SIG-M5 (cell line): ENCODE data around the gene FBXL17.

Experiments
- DNase-seq: peaks from one replicate; lab custom pipeline; 2025; lab: John Stamatoyannopoulos, UW

The FBXL17 gene

DNA sequence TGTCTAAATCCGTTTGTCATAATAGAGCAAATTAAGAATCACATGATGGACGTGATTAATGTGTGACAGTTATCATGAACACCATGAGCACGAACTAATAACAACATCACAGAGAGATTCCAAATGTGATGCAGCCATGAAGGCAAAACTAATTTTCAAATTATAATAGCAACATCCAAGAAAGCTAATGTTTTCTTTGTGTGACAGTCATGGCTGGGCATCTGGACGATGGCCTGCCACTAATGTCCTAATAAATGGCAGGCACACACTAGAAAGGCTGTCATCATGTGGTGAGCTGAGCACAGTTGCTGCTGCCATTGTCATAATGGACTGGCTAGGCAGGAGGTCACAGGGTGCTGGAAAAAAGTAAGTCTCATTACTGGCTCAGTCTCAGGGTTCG is 431.1 kb downstream of the FBXL17 start:
- no peak for DNase-seq

DNA sequence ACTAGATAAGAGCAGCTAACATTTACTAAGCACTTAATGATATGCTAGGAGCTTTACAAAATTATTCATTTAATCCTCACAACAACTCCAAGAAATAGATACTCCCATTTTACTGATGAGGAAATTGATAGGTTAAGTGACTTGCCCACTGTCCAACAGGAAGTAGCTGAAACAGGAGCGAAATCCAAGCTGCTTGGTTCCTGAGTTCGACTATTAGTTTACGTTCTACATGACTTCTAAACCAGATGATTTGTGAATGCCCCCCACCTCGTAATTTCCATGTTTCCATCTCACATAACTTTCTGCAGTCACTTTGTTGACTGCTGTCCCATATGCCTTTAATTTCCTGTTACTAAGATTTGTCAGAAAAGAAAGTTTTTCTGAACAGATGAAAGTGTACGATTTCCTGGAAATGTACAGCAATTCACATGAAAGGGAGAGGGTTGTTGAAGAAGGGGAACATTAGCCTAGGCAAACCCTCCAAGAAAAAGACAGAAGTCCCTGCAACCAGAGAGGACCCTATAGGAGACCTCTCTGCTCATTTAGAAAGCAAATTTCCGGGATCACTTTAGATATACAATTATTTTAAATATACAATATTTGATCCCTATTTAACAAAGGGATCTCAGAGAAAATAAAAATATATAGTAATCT is 432.1 kb downstream of the FBXL17 start:
- no peak for DNase-seq

DNA sequence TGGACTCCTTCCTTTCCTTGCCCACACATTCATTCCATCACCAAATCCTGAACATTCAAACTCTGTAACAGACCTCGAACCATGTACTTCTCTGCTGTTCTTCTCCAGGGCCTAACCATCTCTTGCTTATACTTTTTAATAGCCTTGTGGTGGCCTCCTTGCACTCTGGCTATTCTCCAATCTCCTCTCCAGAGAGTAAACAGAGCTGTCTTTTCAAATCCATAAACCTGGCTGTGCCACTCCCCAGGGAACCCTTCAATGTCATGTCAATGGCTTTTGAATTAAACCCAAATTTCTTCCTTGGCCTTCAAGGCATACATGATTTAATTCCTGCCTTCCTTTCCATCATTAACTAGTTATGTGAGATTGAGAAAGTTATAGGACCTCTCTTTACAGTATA is 433.5 kb downstream of the FBXL17 start:
- DNase-seq, result no peak

DNA sequence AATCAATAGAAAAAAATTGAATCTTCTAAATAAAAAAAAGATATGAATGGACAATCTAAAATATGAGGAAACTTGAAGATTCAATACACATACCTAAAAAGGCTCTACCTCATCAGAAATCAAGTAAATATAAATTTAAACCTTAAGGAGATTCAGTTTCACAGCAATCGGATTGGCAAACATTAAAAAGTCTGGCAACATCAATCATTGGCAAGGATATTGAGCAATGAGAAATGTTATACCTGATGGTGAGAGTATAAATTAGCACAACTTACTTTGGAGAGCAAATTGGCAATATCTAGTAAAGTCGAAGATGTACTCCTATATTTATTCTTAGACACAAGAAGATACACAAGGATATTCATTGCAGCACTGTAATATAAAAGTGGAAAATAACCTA is 436.8 kb downstream of the FBXL17 start:
- no peak for DNase-seq

DNA sequence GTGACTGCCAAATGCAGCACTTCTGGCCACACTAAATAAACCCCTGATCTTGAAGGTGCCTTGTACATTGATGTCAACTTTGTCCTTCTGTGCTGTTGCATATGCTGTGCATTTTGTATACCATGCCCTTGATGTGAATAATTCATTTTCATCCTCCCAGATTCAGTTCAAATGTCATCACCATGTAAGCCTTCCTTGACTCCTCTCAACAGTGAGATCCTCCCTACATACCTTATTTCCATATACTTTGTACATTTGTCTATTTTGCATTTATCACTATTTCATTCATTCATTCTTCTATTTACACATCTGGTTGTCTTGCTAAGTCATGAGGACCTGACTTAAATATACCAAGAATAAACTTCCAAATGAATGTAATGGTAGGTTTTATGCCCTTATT is 438.0 kb downstream of the FBXL17 start:
- no peak for DNase-seq

DNA sequence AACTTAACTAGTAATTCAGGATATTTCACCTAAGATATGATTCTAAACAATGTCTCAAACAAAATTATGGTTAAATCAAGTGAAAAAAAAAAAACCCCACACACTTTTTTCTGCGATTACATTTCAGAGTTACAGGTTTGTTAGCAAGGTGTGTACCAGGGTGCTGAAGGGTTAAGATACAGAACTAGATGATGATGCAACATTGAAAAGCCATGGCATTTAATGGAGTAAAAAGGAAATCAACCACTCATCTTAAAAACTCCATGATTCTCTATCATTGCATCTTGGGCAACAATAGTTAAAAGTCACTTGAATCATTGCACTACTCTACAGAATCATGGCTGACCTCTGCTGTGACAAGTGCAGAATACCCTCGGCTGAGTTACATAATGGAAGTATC is 440.9 kb downstream of the FBXL17 start:
- DNase-seq, result no peak

DNA sequence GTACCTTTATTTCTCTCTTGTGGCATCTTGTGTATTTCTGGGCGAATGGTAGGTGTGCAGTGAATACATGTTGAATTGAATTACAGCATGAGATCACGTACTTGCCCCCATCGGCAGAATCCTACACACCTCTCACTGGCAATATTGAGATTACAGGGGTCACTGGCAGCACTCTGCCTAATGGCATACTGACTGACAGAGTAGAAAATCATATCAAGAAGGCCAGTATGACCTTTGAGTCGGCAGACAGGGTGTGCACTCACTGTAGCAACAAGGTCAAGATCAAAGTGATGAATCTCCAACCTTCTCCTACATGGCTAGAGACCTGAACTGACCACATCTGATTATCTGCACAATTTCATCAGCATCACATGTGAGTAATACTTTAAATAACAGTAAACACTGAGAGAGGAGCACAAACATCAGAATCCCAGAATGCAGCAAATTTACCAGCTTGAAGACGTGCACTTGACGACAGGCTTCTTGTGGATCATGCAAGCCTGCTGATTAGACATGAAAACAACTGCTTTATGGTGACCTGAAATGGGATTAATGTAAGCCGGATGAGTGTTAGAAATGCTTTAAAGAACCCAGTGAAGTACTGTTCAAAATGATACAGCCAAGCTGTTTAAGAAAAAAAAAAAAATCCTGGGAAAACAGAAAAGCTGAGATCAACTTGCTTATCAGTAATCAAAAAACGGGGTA is 444.1 kb downstream of the FBXL17 start:
- no peak for DNase-seq

DNA sequence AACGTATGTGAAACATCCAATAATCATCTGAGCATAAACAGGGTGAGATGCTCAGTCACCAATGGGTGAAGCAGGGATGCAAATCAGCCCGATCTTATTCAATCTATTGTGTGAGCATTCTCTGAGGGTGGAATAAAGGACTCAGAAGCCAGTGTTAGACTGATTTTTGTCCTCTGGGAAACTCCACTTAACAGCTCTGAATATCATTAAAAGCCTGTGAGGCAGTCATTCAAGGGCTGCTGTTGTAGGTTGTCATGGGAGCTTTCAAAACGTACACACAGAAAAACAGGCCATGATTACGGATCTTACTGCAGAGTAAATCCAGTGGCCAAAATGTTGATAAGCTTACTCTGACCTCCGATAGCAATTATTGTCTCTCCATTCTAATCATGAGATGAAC is 444.7 kb downstream of the FBXL17 start:
- DNase-seq, result no peak

DNA sequence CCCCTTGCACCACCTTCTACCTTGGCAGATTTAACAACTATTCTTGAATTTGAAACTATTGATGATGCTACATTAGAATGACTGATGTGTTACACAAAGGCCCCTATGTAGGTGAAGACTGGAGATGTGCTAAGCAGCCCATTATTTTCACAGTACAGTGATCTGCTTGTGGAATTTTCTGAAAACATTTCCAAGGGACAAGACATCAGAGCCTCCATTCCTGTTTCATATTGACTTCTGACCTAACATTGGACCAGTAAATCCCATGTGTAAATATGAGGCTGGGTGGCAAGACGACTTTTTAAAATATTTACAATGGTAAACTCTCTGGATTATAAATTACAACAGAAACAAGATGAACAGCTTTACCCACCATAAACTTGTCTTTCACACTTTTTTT is 445.4 kb downstream of the FBXL17 start:
- DNase-seq, result no peak

DNA sequence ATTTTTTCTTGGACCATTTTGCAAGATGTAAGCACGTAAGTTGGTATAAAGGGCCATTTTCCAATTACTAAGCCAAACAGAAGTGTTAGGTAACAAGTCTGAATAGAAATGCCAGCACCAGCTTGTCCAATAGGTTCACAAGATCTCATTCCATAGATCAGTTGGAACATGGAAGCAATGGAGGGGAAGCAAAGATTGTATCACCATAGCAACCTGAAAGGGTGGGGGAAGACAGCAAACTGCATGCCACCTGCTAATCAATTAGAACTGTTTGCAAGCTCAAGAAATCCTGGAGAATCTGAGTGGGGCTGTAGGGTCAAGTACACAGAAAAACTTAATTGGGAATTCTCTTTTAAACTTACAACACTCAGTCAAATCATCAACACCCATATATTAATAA is 446.3 kb downstream of the FBXL17 start:
- no peak for DNase-seq

DNA sequence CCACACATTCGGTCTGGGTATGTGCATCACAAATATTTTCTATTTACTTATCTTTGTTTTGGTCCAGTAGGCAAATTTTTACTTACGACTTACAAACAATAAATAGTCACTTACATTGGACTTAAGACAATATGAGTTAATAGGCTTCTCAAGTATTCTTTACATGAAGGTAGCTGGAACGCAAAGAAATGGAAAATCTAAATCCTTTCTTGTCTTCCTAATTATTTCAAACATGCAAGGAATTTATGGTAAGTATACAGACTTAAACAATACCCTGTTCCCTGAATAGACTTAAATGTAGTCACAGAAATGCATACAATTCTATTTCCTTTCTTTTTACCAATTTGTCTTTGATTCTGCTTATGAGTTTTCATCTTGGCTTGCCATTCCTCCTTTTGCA is 448.6 kb downstream of the FBXL17 start:
- DNase-seq, result no peak

DNA sequence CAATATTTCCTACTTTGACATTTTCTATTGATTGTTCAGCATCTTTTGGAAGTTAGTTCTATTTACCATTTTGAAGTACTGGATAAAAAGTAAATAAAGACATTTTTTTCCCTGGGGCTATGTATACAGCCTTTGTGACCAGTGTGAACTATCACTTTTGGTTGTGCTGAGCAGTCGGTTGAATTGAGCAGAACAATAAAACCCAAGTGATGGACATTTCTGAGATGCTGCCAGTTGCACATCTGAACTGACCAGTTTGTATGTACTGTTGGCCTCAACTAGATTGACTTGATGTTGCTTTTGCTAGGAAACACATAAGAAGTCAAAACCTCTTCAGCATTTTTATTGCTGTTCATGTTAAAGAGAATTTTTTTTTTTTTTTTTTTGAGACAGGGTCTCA is 451.0 kb downstream of the FBXL17 start:
- no peak for DNase-seq

DNA sequence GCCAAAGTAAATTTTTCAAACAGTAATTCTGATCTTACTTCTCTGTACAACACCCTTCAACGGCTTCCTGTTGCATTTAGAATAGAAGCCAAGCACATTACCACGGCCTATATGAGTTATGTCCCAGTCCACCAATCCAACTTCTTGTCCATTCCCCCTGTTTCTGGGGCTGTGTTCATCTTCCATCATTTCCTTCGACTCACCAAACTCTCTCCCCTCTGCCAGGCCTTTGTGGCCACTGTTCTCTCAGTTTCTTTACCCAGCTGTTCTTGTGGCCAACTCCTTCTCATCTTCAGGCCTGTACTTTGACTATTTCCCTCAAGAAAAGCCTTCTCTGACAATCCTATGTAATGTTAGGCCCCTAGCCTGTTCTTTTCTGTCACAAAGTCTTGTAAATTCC is 451.8 kb downstream of the FBXL17 start:
- DNase-seq, result no peak

DNA sequence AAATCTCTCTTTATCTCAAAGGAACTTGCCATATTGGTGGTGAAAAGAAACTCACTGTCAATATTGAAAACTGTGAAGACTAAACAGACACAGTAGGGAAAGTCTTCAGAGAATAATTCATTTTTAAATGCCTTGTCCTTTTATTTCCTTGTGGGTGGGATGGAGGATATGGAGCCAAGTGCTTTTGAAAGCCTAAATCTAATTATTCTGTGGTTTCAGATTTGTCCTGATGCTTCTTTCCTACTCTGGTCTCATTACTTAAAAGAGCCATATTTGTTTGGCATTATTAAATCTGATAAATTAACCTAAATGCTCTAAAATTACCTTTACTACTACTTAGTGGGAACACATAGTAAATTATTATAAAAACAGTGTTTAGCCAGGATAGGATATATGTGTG is 452.8 kb downstream of the FBXL17 start:
- no peak for DNase-seq

DNA sequence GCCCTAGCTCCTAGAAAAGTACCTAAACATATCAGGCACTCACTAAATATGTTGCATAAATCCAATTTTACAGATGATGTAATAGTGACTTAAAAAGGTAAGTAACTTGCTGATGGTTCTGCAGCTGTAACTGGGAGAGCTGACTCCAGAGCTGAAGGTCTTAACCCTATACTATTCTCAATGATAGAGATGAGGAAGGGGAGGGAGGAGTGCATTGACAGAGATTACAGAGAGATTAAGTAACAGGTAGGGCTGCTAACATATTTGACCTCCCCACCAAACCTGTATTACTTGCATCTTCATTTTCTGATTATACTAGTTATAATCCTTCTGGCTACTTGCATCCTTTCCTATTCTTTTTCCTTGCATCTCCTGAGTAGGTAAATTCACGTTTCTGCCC is 455.8 kb downstream of the FBXL17 start:
- DNase-seq, result no peak

DNA sequence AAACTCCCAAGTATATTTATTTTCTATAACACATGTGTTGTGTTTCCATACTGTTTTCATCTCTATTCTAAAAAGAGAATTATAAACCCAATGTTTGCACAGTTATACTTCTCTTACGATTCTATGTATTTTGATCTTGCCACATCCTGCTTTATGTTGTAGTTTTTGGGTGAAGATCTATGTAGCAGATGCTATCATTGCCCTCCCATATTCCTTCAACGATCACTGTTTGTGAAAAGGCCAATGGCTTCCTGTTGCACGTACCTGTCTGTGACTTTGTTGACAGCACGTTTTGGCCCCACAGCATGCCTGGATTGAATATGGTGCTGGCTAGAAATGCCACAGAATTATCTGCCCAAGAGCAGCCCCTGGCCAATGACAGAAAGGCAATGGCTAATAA is 456.7 kb downstream of the FBXL17 start:
- DNase-seq, result no peak

DNA sequence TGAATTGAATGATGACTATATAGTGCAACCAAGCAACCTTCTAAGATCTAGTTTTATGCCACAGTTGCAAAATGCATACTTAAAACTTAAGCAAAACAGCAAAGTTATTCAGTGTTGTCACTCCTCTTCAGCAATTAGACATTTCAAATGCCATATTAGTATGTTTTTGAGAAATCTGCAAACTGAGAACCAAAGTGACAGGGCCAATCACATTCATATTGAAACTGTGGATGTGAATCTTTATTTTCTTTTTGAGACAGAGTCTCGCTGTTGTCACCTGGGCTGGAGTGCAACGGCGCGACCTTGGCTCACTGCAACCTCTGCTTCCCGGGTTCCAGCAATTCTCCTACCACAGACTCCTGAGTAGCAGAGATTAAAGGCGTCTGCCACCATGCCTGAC is 461.9 kb downstream of the FBXL17 start:
- DNase-seq, result no peak

DNA sequence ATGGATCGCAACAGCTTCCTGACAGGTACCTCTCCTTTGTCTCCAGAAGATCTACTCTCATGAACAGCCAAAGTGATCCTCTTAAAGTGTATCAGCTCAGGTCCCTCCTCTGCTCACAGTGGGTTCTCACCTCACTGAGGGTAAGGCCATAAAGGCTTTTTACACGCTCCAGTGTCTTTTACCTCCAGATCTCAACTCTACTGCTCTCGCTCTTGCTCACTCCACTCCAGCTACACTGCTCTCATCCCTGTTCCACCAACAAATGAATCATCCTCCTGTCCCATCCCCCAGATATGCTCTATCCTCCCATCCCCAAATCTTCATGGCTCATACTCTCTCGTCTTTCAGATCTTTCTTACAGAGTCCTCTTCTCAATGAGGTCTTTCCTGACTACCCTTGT is 462.5 kb downstream of the FBXL17 start:
- no peak for DNase-seq

DNA sequence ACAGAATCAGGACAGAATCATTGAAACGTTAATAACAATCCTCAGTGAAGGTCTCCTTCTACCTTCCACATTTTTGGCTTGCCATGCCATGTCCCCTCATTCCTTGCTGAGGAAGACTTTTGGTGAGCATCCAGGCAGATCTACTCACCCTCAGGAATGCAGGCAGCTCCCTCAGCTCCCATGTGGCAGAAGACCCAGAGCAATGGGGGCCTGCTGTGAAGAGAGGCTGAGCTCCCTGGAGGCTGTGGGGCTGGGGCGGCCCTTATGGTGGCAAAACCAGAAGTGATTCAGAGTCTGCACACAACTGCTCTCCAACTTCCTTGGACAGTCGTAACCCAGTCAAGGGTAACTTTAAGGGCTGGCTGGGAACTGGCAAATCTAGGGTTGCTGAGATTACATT is 463.9 kb downstream of the FBXL17 start:
- no peak for DNase-seq

DNA sequence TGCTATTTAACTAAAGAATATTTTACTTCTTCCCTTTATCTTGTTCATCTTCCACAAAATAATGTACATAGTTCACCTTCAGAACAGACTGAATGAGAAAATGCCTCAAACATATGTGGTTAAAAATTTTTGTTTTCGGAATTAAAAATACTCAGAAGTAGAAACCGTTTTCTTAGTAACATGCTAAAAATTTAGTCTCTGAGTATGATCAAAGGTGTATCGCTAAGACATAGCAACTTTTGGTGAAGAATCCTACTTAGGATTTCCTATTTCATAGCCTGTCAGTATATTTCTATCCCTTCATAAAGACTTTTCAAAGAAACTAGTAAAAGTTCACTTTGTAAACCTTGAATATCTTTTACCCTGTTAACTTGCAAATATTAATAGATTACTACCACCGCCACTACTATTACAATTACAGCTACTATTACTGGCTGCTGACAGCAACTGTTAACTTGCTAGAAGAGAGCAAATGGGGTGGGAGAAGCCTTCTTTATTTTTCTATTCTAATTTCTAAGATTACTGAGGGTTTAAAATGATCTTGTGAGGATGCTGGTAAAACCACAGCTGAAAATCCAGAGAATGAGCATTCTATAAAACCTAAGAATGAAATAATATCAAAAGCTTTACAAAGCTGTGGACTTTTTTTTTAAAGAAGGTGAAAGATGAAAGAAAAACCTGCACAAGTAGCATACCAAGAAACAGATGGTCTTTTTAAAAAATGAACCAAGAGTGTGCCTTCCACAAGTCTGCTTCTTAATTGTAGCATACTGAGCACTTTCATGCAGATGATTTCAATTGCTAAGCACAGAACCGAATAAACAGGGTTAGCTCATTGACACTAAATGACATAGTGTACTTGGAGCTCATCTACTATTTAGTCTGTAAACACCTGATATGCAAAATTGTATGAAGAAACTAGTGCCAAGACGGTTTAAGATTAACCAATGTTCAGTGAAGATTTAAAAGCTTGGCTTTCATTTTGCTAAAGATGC is 464.9 kb downstream of the FBXL17 start:
- no peak for DNase-seq

DNA sequence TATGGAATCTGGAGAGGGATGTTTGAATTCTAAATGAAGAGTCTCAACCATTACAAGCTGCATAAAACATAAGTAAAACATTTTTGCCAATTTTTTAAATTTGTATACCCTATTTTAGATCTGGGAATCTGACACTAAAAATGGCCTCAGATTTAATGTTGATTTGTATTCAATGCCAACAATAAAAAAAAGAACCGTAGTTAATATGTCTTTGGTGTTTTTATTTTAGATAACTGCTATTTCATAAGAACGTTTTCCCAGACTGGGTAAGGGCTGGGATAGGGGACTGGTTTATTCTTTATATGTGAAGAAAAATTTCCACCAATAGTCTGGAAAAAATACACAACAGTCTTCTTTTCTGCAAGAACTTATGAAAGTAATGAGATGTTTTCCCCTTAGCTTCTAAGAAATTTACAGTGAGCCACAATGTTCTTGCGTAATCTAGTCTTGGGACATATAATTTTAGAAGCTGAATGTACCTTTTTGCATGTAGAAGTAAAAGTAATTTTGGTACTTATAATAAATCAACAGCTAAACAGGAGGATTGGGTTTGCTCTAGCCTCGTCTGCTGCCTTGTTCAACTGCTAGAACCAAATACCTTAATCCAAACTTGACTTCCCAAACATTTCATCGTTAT is 466.6 kb downstream of the FBXL17 start:
- DNase-seq, result no peak

DNA sequence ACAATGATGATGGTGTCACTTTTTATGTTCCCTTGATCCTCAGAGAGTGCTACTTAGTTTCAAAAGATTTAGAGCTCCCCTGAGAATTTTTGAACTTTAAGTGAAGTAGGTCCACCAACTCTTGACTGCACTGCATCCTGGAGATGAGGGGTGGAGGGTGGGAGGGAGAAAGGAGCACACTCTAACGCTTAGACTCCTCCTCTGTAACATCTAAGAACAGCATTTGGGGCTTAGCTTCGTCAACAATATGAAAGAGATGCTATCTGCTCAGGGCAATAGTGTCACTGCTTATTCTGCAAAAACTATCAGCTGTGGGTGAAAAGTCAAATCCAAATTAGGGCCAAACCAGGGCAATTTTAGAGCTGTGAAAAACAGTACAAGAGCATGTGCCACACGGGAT is 468.4 kb downstream of the FBXL17 start:
- DNase-seq, result no peak
